IMR-90 (cell line): Measurements from ENCODE around the gene PRDM15. TPM values are rescaled to one million over a fixed set of nuclear protein-coding genes. Genes with fewer than 3 reads are reported as not detected.

Experiments used
- ATAC-seq: fragments of 200-7000 bp; cut with Tn5 transposase; 2 replicates; pipeline ENCODE4 v1.9.1; 2020; ENCODE audit warnings: low read depth, mild to moderate bottlenecking, moderate library complexity
- BruUV-seq: library from RNA; stranded (reverse); fragments of 400-500 nt; replicated peaks from 2 replicates; lab custom pipeline; 2021; lab: Mats Ljungman, UMichigan
- CTCF ChIA-PET: fragments of 300-600 bp; formaldehyde crosslinking; extraction: SDS; loops from one replicate; lab custom pipeline; 2021; ENCODE audit warnings: antibody characterized with exemption; lab: Yijun Ruan, JAX
- POLR2A ChIA-PET: fragments of 300-600 bp; sonication (Branson Sonifier 250); formaldehyde crosslinking; loops from one replicate; lab custom pipeline; 2022; ENCODE audit warnings: antibody characterized with exemption; ENCODE audit not compliant: unreplicated experiment; lab: Charles Lee
- DNase-seq: peaks from one replicate; pipeline ENCODE4 v3.0.0; 2013
- H2AFZ ChIP-seq: replicated peaks from 2 replicates; pipeline ENCODE3; 2013; ENCODE audit warnings: low read length, mild to moderate bottlenecking; ENCODE audit not compliant: poor library complexity
- H2AK5ac ChIP-seq: 2 replicates; pipeline ENCODE4 v1.6.1; 2013; ENCODE audit warnings: low read depth, low read length, inconsistent platforms
- H2AK9ac ChIP-seq: replicated peaks from 2 replicates; pipeline ENCODE3; 2013; ENCODE audit warnings: mild to moderate bottlenecking, low read depth, low read length, moderate library complexity; ENCODE audit not compliant: poor library complexity
- H2BK120ac ChIP-seq: 2 replicates; pipeline ENCODE4 v1.6.1; 2013; ENCODE audit warnings: low read depth, low read length, inconsistent platforms
- H2BK15ac ChIP-seq: 3 replicates; pipeline ENCODE4 v1.6.1; 2013; ENCODE audit warnings: low read depth, low read length, inconsistent platforms
- H2BK20ac ChIP-seq: 2 replicates; pipeline ENCODE4 v1.6.1; 2013; ENCODE audit warnings: low read depth, mild to moderate bottlenecking, inconsistent platforms, low read length, moderate library complexity
- H2BK5ac ChIP-seq: 2 replicates; pipeline ENCODE4 v1.6.1; 2013; ENCODE audit warnings: mild to moderate bottlenecking, low read depth, low read length, inconsistent platforms; ENCODE audit not compliant: poor library complexity, severe bottlenecking
- H3K14ac ChIP-seq: replicated peaks from 2 replicates; pipeline ENCODE4 v1.6.1; 2013; ENCODE audit warnings: low read depth, low read length, inconsistent platforms
- H3K18ac ChIP-seq: 2 replicates; pipeline ENCODE4 v1.6.1; 2013; ENCODE audit warnings: low read depth, low read length, control low read depth
- H3K23ac ChIP-seq: 2 replicates; pipeline ENCODE4 v1.6.1; 2013; ENCODE audit warnings: low read depth, low read length, inconsistent platforms
- H3K27ac ChIP-seq: 2 replicates; pipeline ENCODE4 v1.5.1; 2013; ENCODE audit warnings: mild to moderate bottlenecking, control low read depth, low read length; ENCODE audit not compliant: insufficient read depth
- H3K27me3 ChIP-seq: 2 replicates; pipeline ENCODE4 v1.6.1; 2013; ENCODE audit warnings: low read length; ENCODE audit not compliant: control insufficient read depth, insufficient read depth
- H3K36me3 ChIP-seq: 2 replicates; pipeline ENCODE4 v1.6.1; 2013; ENCODE audit warnings: low read length, mixed read lengths; ENCODE audit not compliant: control insufficient read depth, insufficient read depth
- H3K4ac ChIP-seq: 2 replicates; pipeline ENCODE4 v1.6.1; 2013; ENCODE audit warnings: low read depth, low read length, inconsistent platforms
- H3K4me1 ChIP-seq: 2 replicates; pipeline ENCODE4 v1.6.1; 2013; ENCODE audit warnings: low read length, mixed read lengths; ENCODE audit not compliant: control insufficient read depth, insufficient read depth
- H3K4me2 ChIP-seq: 2 replicates; pipeline ENCODE4 v1.6.1; 2013; ENCODE audit warnings: low read depth, mild to moderate bottlenecking, control low read depth, low read length, moderate library complexity
- H3K4me3 ChIP-seq: 2 replicates; pipeline ENCODE4 v1.5.1; 2013; ENCODE audit warnings: low read depth, mild to moderate bottlenecking, control low read depth, low read length, moderate library complexity; ENCODE audit not compliant: insufficient read depth
- H3K56ac ChIP-seq: 2 replicates; pipeline ENCODE4 v1.6.1; 2013; ENCODE audit warnings: low read length, inconsistent platforms; ENCODE audit not compliant: insufficient read depth; ENCODE audit errors: extremely low read depth
- H3K79me1 ChIP-seq, 2 experiments: 2 replicates each; pipeline ENCODE4 v1.6.1; 2013; ENCODE audit warnings: low read length in 2 of 2, inconsistent platforms in 1 of 2, low read depth in 1 of 2
- H3K9ac ChIP-seq: 2 replicates; pipeline ENCODE4 v1.6.1; 2013; ENCODE audit warnings: low read depth, low read length, control low read depth
- H3K9me1 ChIP-seq: 2 replicates; pipeline ENCODE4 v1.6.1; 2013; ENCODE audit warnings: low read length, inconsistent platforms; ENCODE audit not compliant: insufficient read depth
- H3K9me3 ChIP-seq: 2 replicates; pipeline ENCODE4 v1.6.1; 2013; ENCODE audit warnings: low read length; ENCODE audit not compliant: control insufficient read depth, insufficient read depth
- H4K20me1 ChIP-seq: 2 replicates; pipeline ENCODE4 v1.6.1; 2013; ENCODE audit warnings: low read length, inconsistent platforms; ENCODE audit not compliant: insufficient read depth
- H4K5ac ChIP-seq: 2 replicates; pipeline ENCODE4 v1.6.1; 2013; ENCODE audit warnings: mild to moderate bottlenecking, low read depth, low read length, control low read depth
- H4K8ac ChIP-seq, 2 experiments: 2 replicates each; pipeline ENCODE4 v1.6.1; 2013; ENCODE audit warnings: low read depth in 2 of 2, low read length in 2 of 2, control low read depth in 1 of 2, inconsistent platforms in 1 of 2
- H4K91ac ChIP-seq: 2 replicates; pipeline ENCODE4 v1.6.1; 2013; ENCODE audit warnings: low read depth, low read length, inconsistent platforms; ENCODE audit not compliant: insufficient read depth
- BHLHE40 ChIP-seq: fragments of 150-350 bp; IDR thresholded peaks from 2 replicates; pipeline ENCODE4 v1.6.1; 2016; ENCODE audit warnings: mild to moderate bottlenecking, low read depth, low read length
- CEBPB ChIP-seq: IDR thresholded peaks from 2 replicates; pipeline ENCODE4 v1.6.1; 2012; ENCODE audit warnings: low read depth, low read length, improper control_type of control experiment
- CHD1 ChIP-seq: IDR thresholded peaks from 2 replicates; pipeline ENCODE4 v1.6.1; 2012; ENCODE audit warnings: low read depth, low read length, improper control_type of control experiment
- FOS ChIP-seq: fragments of 150-350 bp; IDR thresholded peaks from 2 replicates; pipeline ENCODE4 v1.6.1; 2016; ENCODE audit warnings: low read depth, low read length
- MAFK ChIP-seq: IDR thresholded peaks from 2 replicates; pipeline ENCODE4 v1.6.1; 2012; ENCODE audit warnings: low read depth, low read length, improper control_type of control experiment
- MAZ ChIP-seq: IDR thresholded peaks from 2 replicates; pipeline ENCODE4 v1.6.1; 2012; ENCODE audit warnings: low read depth, mild to moderate bottlenecking, low read length, improper control_type of control experiment, moderate library complexity, borderline replicate concordance
- MXI1 ChIP-seq: IDR thresholded peaks from 2 replicates; pipeline ENCODE4 v1.6.1; 2012; ENCODE audit warnings: low read depth, mild to moderate bottlenecking, low read length, moderate library complexity, borderline replicate concordance
- NFE2L2 ChIP-seq: fragments of 150-350 bp; IDR thresholded peaks from 2 replicates; pipeline ENCODE4 v1.6.1; 2016; ENCODE audit warnings: low read depth, mild to moderate bottlenecking, low read length
- POLR2A ChIP-seq: IDR thresholded peaks from 2 replicates; pipeline ENCODE4 v1.6.1; 2012; ENCODE audit warnings: mild to moderate bottlenecking, low read depth, low read length
- RAD21 ChIP-seq: IDR thresholded peaks from 2 replicates; pipeline ENCODE4 v1.6.1; 2012; ENCODE audit warnings: low read length, improper control_type of control experiment
- RCOR1 ChIP-seq: IDR thresholded peaks from 2 replicates; pipeline ENCODE4 v1.6.1; 2012; ENCODE audit warnings: mild to moderate bottlenecking, low read length, improper control_type of control experiment; ENCODE audit not compliant: insufficient replicate concordance
- SMC3 ChIP-seq: fragments of 150-350 bp; IDR thresholded peaks from 2 replicates; pipeline ENCODE4 v1.6.1; 2016; ENCODE audit warnings: low read depth, mild to moderate bottlenecking, antibody characterized with exemption, low read length, moderate library complexity
- WGBS, 2 experiments: methylation state at CpG; one replicate each; pipeline versions ENCODE4 v1.1.5 to v1.1.7; 2013; ENCODE audit warnings: missing lambda C conversion rate in 2 of 2; ENCODE audit not compliant: insufficient read length in 1 of 2; ENCODE audit errors: extremely low coverage in 2 of 2; 5-methylcytosine and 5-hydroxymethylcytosine counted together
- dilution Hi-C: fragments of 300-500 bp; cut with HindIII; formaldehyde crosslinking; loops from one replicate; pipeline ENCODE4 v1.14.3; 2018; ENCODE audit warnings: low sequenced_read_pairs; ENCODE audit not compliant: unreplicated experiment
- in situ Hi-C: fragments of 300-500 bp; cut with MboI; formaldehyde crosslinking; loops from 3 replicates; pipeline ENCODE4 v1.14.3; 2019; ENCODE audit warnings: low sequenced_read_pairs, inconsistent platforms, mixed read lengths
- intact Hi-C: fragments of 100-400 bp; cut with micrococcal nuclease; formaldehyde crosslinking; loops from 2 replicates; pipeline ENCODE4 v1.10.0; 2022
- polyA plus RNA-seq, 3 experiments: library from polyadenylated mRNA; depleted of rRNA; stranded (reverse); fragments of >200 nt; gene quantifications; 2 replicates each; pipeline ENCODE4 v1.2.3, GENCODE V29; 2012; ENCODE audit warnings: low replicate concordance in 1 of 3
- total RNA-seq: library from RNA; depleted of rRNA; stranded (reverse); fragments of >200 nt; gene quantifications from 2 replicates; pipeline ENCODE4 v1.2.3, GENCODE V29; 2012
- TF ChIP-seq, protein P1 (sequence below): conservative IDR thresholded peaks from 2 replicates; pipeline ENCODE4 v1.5.1; 2012; ENCODE audit warnings: mild to moderate bottlenecking, low read depth, low read length, improper control_type of control experiment
- TF ChIP-seq, protein P2 (sequence below): fragments of 150-350 bp; IDR thresholded peaks from 2 replicates; pipeline ENCODE4 v1.6.1; 2016; ENCODE audit warnings: low read depth, mild to moderate bottlenecking, low read length, moderate library complexity, borderline replicate concordance
- TF ChIP-seq, protein P3 (sequence below): fragments of 150-350 bp; IDR thresholded peaks from 2 replicates; pipeline ENCODE4 v1.6.1; 2017; ENCODE audit warnings: mild to moderate bottlenecking, antibody characterized with exemption, low read length, low read depth

The PRDM15 gene
- total and polyA plus RNA-seq, 2 of the 4 experiments (the other 2 are of a cell fraction): 7.3 to 8.8 TPM

DNA sequence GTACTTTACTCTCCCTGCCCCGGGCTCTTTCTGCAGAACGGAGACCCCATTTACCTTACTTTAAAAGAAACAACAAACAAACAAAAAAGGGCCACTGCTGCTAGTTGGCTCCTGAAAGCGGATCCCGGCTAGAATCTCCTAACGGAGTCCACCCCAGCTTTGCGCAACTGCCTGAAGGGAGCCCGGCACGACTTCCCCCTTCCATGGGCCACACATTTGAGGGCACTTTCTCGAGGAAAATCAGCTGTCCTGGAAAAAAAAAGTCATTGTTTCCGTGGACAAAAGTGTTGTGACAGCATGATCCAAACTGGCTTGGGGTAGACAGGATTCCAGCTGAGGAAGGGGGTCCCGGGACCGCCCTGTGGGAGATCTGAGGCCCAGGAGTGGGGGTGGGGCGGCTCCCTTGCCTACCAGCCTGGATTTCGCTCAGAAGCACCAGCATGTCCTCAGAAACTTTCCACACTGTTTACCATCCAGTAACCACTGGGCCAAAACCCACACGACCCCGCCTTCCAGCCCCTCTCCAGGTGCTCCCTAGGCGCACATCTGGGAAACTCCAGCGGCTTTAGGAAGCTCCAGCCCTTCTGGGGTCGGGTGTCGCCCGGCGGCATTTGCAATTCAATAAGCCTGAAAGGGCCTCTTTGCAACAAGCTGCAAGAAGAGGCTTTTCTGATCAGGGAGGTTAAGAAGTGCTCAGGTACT, 117.1 kb downstream of the PRDM15 start:
- Histone ChIP-seq H3K36me3 (no peaks in the 10 kb centered on the region), H3K4me1 (peaks cover 2% of the 10 kb centered on the region; the same call in 1 of the 2 replicates), H2AK5ac (no peak overlapping the region), H3K27ac (no peak overlapping the region), H2BK120ac (no peak overlapping the region), H3K14ac (no peak overlapping the region), H3K79me1 (no peaks in the 10 kb centered on the region), H4K8ac (no peak overlapping the region), H2AK9ac (no peak overlapping the region), H3K9me3 (peaks cover 5% of the 10 kb centered on the region; the same call in 1 of the 2 replicates), H3K4me3 (no peak overlapping the region), H3K9ac (no peak overlapping the region), H3K56ac (no peak overlapping the region), H2BK20ac (no peak overlapping the region), H3K27me3 (peaks cover 75% of the 10 kb centered on the region), H2BK5ac (no peak overlapping the region), H3K18ac (no peak overlapping the region), H3K4ac (no peak overlapping the region), H4K5ac (no peak overlapping the region), H2AFZ (no peak overlapping the region), H3K4me2 (no peak overlapping the region), H3K9me1 (peaks cover 4% of the 10 kb centered on the region; the same call in 1 of the 2 replicates), H2BK15ac (no peak overlapping the region), H3K23ac (no peak overlapping the region), H4K91ac (no peak overlapping the region), H4K20me1 (no peaks in the 10 kb centered on the region)
- in situ Hi-C loops (no loop called here), dilution Hi-C loops (no loop called here), intact Hi-C loops (loop anchor here (1.0 kb wide), 1 partner anchor 120 kb away; no protein-coding TSS in a partner anchor)
- BruUV-seq: no TSS peak
- ChIA-PET POLR2A (interaction anchor here (0.7 kb wide), 1 partner anchor 34 kb away, joined by 3 read pairs; no protein-coding TSS in a partner anchor), CTCF (no interaction called here)
- DNase-seq (no peak), ATAC-seq (no peak)
- 30% methylated on average over 9 of the region's 22 CpGs; no CpG with 5 or more reads in 1 of the 2 experiments for WGBS, 2 experiments
- TF ChIP-seq CEBPB (no peak), MAZ (no peak), NFE2L2 (no peak), FOS (no peak), POLR2A (no peak), RCOR1 (no peak), RAD21 (no peak), CHD1 (no peak), SMC3 (no peak), BHLHE40 (no peak), MXI1 (no peak), MAFK (no peak)
- TF ChIP-seq, protein P1, sequence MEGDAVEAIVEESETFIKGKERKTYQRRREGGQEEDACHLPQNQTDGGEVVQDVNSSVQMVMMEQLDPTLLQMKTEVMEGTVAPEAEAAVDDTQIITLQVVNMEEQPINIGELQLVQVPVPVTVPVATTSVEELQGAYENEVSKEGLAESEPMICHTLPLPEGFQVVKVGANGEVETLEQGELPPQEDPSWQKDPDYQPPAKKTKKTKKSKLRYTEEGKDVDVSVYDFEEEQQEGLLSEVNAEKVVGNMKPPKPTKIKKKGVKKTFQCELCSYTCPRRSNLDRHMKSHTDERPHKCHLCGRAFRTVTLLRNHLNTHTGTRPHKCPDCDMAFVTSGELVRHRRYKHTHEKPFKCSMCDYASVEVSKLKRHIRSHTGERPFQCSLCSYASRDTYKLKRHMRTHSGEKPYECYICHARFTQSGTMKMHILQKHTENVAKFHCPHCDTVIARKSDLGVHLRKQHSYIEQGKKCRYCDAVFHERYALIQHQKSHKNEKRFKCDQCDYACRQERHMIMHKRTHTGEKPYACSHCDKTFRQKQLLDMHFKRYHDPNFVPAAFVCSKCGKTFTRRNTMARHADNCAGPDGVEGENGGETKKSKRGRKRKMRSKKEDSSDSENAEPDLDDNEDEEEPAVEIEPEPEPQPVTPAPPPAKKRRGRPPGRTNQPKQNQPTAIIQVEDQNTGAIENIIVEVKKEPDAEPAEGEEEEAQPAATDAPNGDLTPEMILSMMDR: no peak
- TF ChIP-seq, protein P2, sequence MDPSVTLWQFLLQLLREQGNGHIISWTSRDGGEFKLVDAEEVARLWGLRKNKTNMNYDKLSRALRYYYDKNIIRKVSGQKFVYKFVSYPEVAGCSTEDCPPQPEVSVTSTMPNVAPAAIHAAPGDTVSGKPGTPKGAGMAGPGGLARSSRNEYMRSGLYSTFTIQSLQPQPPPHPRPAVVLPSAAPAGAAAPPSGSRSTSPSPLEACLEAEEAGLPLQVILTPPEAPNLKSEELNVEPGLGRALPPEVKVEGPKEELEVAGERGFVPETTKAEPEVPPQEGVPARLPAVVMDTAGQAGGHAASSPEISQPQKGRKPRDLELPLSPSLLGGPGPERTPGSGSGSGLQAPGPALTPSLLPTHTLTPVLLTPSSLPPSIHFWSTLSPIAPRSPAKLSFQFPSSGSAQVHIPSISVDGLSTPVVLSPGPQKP: no peak
- TF ChIP-seq, protein P3, sequence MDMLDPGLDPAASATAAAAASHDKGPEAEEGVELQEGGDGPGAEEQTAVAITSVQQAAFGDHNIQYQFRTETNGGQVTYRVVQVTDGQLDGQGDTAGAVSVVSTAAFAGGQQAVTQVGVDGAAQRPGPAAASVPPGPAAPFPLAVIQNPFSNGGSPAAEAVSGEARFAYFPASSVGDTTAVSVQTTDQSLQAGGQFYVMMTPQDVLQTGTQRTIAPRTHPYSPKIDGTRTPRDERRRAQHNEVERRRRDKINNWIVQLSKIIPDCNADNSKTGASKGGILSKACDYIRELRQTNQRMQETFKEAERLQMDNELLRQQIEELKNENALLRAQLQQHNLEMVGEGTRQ: no peak
